Stimulated activated naive CD4-positive, alpha-beta T cell (primary cell): Measurements from ENCODE around the gene ECM2.

Experiments
- DNase-seq, 6 experiments: peaks; one replicate each; lab custom pipeline; 2025; lab: John Stamatoyannopoulos, UW

The ECM2 gene

DNA sequence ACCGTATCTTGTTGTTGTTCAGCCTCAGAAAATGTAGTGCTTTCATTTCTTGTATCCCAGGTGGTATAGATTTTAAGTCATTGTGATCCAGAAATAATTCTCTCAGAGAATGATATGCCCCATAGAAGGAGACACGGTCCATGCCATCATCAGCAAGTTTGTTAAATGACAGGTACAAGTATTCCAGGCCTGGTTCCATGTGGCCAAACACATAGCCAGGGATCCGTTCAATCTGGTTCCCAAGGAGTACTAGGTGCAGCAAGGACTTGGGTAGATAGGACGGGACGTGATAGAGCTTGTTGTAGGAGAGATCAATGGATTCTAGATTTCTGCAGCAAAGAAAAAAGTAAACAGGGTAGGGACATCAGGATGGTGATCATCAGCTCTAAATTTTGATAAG, 35.1 kb downstream of the ECM2 start:
- DNase-seq: no peak

DNA sequence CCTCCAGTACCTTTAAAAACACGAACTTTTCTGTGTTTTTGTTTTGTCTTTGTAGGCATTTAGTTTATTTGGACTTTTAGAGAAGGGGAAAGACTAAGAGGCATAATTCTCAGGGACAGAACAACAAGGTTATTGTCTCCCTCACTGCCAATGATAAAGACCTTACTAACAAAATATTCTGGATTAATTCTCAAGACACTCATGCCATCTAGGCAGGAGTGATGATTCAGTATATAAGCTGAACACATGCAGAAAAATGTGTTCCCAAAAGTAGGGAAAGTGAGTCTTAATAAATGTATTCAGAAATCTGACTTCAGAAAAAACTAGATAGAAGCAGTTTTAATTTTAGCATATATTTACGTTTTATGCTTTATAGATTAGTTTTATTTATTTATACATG, 36.1 kb downstream of the ECM2 start:
- no peak for DNase-seq

DNA sequence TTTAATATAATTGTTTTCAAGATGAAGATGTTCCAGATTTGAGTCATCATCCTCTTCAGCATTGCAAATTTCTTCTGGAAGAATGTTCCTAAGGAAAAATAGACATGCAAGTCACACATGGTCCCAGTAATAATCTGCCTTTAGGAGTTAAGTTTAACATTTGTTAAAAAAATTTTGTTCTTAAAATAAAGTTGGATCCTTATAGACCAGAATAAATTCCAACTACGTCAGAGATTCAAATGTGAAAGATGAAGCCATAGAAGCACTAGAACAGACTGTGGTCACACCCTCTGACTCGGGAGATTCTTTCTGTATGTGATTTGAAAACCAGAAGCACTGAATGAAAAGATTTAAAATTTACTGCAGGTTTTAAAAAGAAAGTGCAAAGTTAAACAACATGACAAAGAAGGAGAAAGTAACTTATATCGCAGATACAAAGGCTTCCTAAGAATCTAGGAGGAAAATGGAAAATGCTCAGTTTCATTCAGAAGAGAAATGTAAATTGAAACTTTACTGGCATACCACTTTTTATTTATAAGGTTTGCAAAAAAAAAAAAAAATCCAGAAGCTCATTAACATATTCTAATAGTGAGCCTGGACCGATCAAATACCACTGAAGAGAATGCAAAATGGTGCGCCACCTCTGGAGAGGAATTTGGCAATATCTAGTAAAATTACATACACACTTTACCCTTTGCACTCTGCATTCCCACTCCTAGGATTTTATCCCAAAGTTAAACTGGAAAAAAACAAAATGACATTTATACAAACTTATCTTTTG, 39.2 kb downstream of the ECM2 start:
- DNase-seq: no peak

DNA sequence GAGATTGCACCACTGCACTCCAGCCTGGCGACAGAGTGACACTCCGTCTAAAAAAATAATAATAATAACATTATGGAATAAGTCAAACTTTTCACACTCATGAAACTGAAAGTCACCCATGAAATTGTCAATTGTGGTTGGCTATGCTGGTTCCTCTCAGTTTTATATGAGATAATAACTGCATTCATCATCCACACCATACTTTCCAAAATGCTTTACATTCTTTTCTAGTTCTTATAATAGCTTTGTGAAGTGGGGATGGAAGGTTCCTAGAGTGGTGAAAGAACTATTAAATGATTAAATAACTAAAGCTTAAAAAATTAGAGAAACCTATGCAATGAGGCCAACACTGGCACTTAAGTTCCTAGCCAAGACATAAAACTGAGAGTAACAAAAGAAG, 40.9 kb downstream of the ECM2 start:
- no peak for DNase-seq

DNA sequence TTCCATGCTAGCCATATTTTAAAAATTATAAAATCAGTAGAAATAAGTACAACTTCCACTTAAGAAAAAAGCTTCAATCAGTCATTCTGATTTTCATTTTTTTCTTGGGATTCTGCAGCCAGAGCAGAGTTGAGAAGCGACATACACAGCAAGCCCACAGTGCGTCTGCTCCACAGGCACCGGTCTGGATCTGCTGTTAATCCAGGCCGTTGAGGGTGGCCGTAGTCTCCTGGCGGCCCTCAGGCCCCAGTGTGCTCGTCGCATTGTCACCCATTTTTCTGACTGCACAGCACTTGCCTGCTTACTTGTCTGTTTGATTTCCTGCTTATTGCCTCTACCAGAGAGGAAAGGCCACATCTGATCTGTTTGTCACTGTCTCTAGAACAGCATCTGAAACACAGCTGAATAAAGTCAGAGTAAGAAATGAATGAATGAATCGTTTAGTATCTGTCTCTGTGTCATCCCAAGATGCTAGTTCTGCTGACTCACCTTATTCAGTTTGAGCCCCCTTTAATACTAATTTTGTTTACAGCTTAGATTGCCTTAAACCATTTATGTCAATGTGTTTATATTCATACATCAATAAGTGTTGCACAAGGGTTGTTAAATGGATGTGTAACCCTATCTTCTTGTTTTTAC, 41.9 kb downstream of the ECM2 start:
- no peak for DNase-seq

DNA sequence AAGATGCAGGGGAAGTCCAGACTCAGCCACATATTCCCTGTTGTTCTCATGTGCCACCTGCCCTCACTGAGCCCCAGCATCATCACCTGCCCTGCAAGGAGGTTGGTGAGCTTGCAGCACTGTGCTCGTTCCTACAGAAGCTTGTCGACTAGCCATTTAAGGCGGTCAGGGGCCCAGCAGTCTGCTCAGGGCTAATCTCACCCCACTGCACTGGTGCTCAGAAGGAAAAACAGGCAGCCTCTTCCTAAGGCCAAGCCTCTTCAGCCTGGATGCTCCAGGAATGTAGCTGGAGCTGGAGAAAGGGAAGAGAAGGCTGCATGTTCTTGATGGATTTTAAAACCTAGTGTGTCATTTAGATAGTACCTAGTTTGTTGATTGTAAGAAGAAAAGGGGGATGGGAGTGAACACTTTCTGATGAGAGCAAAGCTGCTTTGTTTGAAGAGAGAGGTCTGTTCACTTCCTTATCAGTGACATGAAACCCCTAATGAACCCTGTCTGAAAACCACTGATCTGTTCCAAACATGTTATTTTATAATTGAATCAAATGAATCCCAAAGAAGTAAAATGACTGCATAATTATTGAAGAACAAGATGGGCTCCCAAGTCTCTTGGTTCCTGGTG, 42.9 kb downstream of the ECM2 start:
- no peak for DNase-seq

DNA sequence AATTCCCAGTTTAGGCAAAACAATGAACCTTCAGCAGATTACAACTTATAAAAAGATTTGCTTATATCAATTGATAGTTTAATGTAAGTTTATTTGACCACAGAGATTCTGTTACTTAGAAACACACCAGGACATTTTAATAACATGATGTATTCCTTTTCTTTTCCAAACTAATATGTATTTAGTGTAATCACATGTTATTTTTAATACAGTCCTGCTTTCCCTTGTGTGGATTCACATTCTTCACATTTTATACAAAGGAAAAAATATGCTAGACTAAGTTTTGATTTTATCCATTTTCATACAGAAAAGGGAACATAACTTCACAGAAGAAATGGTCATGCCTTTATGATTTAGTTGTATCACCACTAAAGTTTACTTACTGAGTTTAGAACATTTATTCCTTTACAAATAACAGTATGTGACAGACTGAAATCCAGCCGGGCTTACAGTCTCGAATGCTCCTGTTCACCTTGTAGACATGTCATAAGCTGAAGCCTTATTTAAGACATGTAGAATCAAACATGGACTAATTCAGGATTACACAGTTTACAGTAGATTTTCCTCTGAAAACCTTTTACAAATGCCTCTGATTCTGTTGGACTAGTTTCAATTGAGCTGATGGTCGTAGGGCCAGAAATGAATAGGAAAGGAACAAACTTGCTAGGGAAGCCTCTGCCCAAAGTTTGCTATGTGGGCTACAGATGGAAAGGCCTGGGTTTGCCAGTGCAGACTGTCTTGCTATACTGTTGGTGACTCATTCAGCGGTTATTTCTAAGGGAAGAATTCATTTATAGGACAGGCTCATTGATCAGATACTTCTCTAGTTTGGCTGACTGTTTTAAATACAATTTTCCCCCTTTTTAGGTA, 46.9 kb downstream of the ECM2 start:
- DNase-seq: no peak

DNA sequence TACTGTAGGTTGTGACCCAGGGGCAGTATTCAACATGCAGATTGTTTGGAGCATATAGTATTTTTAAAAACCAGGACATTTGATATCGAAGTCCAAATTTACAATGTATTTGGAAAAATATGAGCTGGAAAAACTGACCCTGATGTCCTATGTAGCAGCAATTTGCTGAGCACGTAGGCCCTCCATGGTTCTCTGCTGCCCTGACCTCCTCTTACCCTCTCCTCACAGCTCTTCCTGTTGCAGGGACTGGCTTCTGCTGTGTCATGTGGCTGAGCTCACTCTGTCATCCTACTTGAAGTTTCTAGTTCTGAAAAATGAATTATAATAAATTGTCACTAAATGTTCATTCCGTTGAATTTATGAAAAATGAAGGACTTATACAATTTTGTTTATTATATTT, 49.4 kb downstream of the ECM2 start:
- DNase-seq: no peak

DNA sequence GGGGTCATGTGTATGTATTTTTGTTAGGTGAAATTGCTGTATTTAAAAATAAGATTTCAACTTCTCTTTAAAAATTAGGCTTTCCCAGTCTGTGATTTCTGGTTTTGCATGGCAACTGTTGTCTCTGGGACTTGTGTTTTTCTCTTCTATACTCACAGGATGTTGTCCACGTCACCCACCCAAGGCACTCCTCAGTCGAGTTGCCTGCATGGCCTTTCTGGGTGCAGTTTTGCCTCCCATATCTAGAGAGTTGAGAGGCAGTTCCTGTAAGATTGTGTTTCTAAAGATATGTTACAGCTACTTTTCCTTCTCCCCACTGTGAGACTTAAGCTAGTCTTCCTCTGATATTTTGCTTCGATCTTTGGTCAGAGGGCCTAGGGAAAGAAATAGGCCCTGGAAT, 51.2 kb downstream of the ECM2 start:
- no peak for DNase-seq

DNA sequence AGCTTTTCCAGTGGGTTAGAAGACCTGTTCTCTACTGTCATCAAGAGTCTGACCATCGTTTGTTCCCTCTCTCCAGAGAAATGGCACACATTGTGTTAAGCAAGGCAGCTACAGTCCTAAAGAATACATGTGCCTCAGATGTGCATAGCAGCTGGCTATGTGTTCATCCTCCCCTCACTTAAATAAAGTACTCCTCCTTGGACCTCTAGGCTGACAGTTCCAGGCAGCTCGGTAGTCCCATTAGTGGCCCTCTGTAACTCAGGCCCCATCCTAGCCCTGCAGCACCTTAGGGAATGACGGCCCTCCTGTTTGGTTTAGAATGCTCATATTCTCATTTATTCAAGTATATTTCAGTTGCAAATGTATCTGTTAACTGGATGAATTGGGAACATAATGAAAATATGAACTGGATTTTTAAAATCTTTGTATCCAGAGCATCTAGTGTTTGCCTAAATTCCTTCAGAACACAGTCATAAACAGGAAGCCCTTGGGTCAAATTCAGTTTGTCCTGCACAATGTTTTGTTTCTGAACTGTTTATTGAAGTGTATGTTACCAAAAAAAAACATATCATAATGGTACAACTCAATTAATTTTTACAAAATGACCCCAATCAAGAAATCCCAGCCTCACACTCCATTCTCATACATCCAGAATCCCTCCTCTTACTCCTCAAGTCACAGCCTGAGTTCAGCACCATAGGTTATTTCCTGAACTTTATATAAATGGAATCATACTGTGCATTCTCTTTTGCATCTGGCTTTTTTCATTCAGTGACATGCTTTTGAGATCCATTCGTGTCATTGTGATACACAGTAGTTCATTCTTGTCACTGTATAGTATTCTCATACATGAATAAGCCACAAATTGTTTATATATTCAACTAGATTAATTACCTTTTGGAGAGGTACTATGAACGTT, 51.9 kb downstream of the ECM2 start:
- no peak for DNase-seq

DNA sequence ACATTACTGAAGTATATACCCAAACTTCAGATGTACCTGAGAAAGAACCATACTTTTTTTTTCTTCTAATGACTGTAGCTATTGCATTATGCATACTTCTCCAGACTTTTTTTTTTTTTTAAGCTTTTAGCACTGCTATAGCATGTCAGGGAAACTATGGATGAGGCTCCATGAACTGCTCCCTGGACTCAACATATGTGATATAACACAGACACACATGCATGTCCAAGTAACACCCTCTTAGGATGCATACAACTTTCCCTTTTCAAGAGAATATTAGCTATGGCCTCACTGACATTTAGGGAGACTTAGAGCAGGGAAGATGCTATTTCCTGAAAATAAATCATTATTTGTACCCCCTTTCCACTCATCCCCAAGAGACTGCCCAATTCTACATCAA, 53.0 kb downstream of the ECM2 start:
- no peak for DNase-seq

DNA sequence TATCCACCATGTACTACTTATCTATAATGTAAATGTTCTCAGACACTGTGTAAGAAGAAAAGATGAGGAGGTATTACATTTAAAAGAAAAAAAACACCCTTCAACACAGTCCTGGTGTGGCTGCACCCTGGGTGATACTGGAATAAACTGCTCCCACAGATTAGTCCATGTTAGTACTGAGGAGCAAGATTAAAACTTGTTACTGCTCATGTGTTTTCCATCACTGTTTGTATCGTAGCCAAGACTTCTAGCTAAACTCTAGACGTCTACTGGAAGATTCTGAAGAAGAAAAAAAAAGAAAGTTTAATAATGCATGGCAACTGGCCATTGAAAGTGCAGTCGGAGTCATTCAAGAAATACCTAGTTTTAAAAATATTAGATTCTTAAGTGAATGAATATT, 53.5 kb downstream of the ECM2 start, which contains the start of gene ASPN:
ASPN (minus strand) TSS at position 178 of the 400 bp plus-strand sequence.
- no peak for DNase-seq

DNA sequence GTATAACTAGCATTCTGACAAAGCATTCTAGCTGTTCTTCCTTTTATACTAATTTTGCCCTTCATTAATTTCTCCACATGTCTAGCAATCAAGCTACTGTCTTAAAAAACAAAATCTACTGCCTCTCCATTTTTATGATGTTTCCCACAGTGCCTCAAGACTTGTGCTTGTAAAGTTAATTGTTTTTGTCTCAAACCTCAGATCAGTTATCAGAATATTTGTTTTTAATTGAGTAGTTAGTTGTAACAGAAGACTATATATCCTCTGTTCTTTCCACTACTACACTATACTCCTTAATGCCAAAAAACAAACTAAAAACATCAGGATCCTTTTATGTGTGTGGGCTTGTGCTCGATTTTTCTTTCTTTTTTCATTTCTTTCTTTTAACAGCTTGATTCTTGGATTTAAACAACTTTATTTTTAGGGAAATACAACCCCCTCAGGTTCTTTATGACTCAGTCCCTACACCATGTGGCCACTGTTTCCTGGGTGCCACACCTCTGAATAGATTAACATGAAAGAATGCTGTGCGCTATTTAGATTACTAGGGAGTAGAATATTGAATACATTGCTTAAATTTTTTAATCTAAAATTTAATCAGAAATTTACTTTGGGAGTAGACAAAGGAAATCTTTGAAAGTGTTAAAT, 54.7 kb downstream of the ECM2 start:
- no peak for DNase-seq

DNA sequence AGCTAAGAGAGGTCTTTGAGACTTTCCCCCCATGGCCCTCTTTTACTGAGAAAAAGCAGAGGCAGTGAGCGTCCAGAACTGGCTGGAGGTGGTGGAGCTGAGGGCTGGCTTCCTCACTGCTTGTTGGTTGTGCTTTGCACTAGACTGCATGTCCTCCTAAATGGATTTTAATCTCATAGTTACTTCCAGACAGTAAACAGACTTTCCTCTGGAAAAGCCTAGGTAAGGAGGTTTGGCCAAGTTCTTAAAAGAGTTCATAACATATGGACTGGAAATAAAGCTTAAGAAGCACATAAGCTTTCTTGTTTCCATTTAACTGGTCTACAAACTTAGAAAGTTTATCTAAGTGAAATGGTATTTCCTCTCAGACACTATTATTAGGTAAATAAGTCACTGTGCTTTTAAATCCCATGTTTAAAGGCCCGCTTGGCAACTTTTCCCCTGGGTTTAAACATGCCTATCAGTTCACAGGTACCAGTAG, 55.5 kb downstream of the ECM2 start:
- DNase-seq: no peak

DNA sequence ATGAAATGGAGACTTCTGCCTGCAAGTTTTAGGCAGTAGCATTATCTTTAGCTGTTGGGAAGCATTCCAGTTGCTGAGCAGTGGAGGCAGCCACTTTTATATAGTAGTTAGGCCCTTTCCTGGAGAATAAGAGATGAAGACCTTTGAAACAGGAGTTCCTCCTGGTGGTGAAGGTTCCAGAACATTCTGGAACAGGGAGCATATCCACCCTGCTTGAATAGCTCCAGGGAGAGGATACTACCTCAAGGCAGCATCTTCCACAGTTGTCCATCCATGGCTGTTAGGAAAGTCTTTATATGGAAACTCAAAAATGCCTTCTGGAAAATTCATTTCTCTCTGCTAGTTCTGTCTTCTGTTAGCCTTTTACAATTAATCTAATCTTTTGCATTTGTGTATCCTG, 56.4 kb downstream of the ECM2 start:
- no peak for DNase-seq

DNA sequence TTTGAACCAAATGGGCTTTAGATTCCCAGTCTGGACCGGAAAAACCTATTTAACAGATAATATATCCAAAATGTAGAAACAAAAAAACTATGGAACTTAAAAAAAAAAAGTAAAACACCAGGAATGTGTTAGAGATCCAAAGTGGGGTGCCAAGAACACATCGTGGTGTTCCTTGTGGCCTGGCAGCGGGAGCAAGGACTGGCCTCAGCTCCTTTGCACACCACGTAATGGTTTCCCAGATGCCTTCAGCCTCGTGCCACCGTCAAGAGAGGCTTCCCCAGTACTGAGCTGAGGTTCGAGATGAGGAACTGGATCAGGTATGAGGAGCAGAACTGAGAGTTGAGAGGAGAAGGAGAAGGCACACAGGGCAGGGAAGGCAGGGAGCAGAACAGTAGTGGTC, 57.0 kb downstream of the ECM2 start:
- no peak for DNase-seq

DNA sequence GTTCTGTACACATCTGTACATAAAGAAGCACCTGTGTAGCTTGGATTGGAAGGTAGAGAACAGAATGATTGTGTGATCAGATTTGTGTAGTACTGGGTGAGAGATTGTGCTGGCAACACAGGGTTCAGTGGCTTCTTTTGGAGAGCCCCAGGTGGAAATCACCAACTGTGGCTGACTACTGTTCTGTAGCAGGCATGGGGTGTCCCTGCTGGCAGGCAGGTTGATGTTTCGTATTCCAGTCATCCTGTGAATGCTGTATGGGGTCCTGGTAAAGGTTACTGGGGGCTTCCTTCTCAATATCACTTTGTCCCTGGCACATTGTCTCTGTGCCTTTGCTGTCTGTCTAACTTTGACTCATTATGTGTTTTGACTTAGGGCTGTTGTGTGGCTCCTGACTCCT, 58.8 kb downstream of the ECM2 start:
- no peak for DNase-seq

DNA sequence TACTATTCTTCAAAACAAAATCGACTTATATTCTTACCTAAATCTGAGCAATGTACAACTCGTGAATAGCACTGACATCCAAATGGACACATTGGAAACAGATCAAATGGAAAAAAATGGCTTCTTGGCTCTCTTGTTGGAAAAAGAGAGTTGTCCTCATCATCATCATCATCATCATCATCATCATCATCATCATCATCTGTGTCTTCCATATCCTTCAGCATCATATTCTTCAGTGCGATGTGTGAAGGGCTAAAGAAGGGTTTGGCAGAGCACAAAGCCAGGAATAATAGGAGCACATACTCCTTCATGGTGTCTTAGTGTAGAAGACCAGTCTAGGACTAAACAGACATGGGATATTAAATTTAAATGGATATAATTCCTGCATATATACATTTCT, 61.2 kb downstream of the ECM2 start:
- DNase-seq: no peak

DNA sequence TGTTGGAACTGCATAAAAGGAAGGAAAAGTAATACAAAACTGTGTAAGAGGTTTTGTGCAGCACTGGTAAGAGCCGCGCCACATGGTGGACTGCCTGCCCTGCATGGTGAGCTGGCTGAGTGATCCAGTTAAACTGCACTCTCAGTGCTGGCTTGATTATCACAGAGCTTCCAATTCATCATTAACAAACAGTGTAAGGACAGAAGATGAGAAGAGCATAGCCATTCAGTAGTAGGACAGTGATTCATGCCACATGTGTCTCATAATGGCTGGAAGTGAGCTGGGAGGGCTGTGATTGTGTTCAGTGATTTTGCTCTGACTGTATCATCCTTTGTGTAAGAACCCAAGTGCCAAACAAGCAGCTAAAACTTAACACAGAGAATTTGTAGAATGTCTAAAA, 67.6 kb downstream of the ECM2 start:
- no peak for DNase-seq

DNA sequence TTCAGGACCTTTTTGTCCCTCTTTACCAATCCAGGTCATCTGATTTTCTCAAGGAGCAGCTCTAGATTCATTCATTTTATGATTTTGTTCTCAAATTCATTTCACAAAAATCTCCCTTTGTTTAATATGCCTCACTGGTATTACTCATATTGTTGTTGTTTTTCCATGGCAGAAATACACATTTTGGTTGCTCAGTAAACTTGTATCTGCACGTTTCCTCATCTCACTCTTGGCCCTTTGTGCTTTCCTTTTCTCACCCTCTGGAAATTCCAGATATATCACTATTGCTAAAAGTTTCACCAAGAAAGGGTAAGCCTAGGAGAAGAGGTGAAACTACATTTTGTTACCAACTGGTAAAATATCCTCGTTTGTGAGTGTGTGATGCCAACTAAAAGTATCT, 68.3 kb downstream of the ECM2 start:
- DNase-seq: no peak

DNA sequence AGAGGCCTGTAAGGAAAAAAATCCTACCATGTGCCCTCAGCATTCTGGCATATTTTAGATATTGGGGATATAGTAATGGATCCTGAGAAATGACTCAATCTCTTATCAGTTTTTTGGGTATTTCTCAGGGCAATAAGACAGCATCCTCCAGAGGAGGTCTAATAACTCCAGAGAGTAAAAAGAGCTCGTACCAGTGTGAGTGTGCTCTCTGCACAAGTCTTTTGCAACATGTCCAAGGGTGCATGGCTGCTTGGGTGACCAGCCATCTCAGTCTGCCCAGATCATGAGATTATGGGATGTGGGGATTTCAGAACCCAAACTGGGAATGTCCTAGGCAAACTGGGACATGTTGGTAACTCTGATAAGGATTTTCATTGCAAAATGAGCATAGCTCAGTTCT, 68.7 kb downstream of the ECM2 start:
- DNase-seq: no peak
